Activated T-helper 1 cell treated with anti-CD3 and anti-CD28 coated beads, Interleukin-12 subunit alpha, Interleukin-12 subunit beta, Interleukin-2, Interleukin-4 antibody, amounts not matched to agents 30 ng/mL and 10 ng/mL and 1 ng/mL, durations not matched to agents 14 hours and 24 hours and 36 hours (primary cell): ENCODE data around the gene RARA. TPM values are rescaled to one million over a fixed set of nuclear protein-coding genes. Genes with fewer than 3 reads are reported as not detected.

Source experiments
- DNase-seq: peaks from one replicate; pipeline ENCODE4 v3.0.0; 2021; ENCODE audit warnings: low spot score
- H3K27ac Mint-ChIP-seq: one replicate; pipeline ENCODE4 v1.8.0; 2021; ENCODE audit warnings: mild to moderate bottlenecking, mixed read lengths
- H3K27me3 Mint-ChIP-seq: one replicate; pipeline ENCODE4 v1.8.0; 2022; ENCODE audit warnings: mild to moderate bottlenecking, moderate library complexity, mixed read lengths; ENCODE audit not compliant: insufficient read depth
- H3K36me3 Mint-ChIP-seq: one replicate; pipeline ENCODE4 v1.8.0; 2021; ENCODE audit warnings: low read depth, mixed read lengths
- H3K4me1 Mint-ChIP-seq: one replicate; pipeline ENCODE4 v1.8.0; 2021; ENCODE audit warnings: low read depth, mixed read lengths
- H3K4me3 Mint-ChIP-seq: one replicate; pipeline ENCODE4 v1.8.0; 2021; ENCODE audit warnings: mild to moderate bottlenecking, moderate library complexity, mixed read lengths
- H3K9me3 Mint-ChIP-seq: one replicate; pipeline ENCODE4 v1.8.0; 2021; ENCODE audit warnings: mixed read lengths
- intact Hi-C: fragments of 100-400 bp; cut with micrococcal nuclease; formaldehyde crosslinking; loops from one replicate; pipeline ENCODE4 v1.15.1; 2024
- total RNA-seq: library from RNA; stranded (reverse); gene quantifications from 2 replicates; pipeline ENCODE4 v1.2.3, GENCODE V29; 2022

Gene RARA
- total RNA-seq, 1 donor from 2014 or later: 19.9 TPM

GRCh38 chr17:40328386-40328766 lies 19.4 kb downstream of the RARA start:
- peak overlapping the region; percentile 80 for H3K27ac Mint-ChIP-seq
- H3K9me3 Mint-ChIP-seq: no peaks in the 10 kb centered on the region
- intact Hi-C loops: loop anchor here (10.0 kb wide), 1 partner anchor 1336 kb away; no protein-coding TSS in a partner anchor
- peaks cover 89% of the 10 kb centered on the region for H3K4me1 Mint-ChIP-seq
- H3K36me3 Mint-ChIP-seq: peaks cover 17% of the 10 kb centered on the region
- H3K4me3 Mint-ChIP-seq: peak overlapping the region; percentile 29
- no peaks in the 10 kb centered on the region for H3K27me3 Mint-ChIP-seq
- DNase-seq: no peak

- H3K27me3 Mint-ChIP-seq: no peaks in the 10 kb centered on the region
- peak overlapping the region; percentile 79 for H3K27ac Mint-ChIP-seq
- intact Hi-C loops: loop anchor here (10.0 kb wide), 1 partner anchor 1335 kb away; no protein-coding TSS in a partner anchor
- H3K4me3 Mint-ChIP-seq: peak overlapping the region; percentile 31
- DNase-seq: no peak
- H3K4me1 Mint-ChIP-seq: peaks cover 92% of the 10 kb centered on the region
- H3K9me3 Mint-ChIP-seq: no peaks in the 10 kb centered on the region
- peaks cover 22% of the 10 kb centered on the region for H3K36me3 Mint-ChIP-seq
Measured at GRCh38 chr17:40329839-40330794, 21.1 kb downstream of the RARA start.

DNA sequence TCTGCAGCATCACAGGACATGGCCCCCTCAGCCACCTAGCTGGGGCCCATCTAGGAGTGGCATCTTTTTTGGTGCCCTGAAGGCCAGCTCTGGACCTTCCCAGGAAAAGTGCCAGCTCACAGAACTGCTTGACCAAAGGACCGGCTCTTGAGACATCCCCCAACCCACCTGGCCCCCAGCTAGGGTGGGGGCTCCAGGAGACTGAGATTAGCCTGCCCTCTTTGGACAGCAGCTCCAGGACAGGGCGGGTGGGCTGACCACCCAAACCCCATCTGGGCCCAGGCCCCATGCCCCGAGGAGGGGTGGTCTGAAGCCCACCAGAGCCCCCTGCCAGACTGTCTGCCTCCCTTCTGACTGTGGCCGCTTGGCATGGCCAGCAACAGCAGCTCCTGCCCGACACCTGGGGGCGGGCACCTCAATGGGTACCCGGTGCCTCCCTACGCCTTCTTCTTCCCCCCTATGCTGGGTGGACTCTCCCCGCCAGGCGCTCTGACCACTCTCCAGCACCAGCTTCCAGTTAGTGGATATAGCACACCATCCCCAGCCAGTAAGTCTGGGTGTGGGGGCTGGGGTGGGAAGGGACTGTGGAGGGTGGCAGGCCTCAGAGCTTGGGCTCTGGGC lies 22.0 kb downstream of the RARA start:
- Mint-ChIP-seq H3K36me3 (peaks cover 22% of the 10 kb centered on the region), H3K4me3 (peak overlapping the region; percentile 50), H3K4me1 (peaks cover 87% of the 10 kb centered on the region), H3K27me3 (no peaks in the 10 kb centered on the region), H3K9me3 (no peaks in the 10 kb centered on the region), H3K27ac (peak overlapping the region; percentile 79)
- intact Hi-C loops: no loop called here
- no peak for DNase-seq

GRCh38 chr17:40331743-40332641 lies 23.0 kb downstream of the RARA start:
- Mint-ChIP-seq H3K36me3 (peaks cover 22% of the 10 kb centered on the region), H3K27me3 (no peaks in the 10 kb centered on the region), H3K4me1 (peaks cover 80% of the 10 kb centered on the region), H3K27ac (peak overlapping the region; percentile 79), H3K4me3 (peak overlapping the region; percentile 50), H3K9me3 (no peaks in the 10 kb centered on the region)
- no peak for DNase-seq
- intact Hi-C loops: no loop called here

DNA sequence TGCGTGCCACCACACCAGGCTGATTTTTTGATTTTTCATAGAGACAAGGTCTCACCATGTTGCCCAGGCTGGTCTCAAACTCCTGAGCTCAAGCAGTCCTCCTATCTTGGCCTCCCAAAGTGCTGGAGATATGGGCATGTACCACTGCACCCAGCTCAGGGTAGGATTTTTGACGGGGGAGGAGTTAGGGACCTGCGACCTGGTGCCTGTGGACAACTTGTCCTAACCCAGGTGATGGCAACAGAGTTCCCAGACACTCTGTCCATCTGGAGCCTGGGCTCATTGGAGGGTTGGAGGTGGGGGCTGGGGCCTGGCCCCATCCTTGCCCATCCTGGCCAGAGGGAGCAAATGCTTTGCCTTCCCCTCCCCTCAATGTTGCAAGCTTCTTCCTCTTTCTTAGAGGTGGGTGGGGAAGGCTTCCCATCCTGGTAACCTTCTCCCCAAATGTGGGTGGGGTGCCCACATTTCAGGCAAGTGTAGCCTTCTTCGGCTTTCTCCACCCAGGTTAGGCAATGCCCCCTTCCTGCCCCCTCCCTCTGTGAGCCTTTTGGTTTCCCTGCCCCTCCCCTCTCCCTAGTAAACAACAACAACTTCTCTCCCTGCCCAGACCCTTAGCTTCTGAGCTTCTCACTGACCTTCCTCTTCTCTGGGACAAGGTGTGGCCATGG lies 24.9 kb downstream of the RARA start:
- H3K4me1 Mint-ChIP-seq: peaks cover 78% of the 10 kb centered on the region
- intact Hi-C loops: no loop called here
- no peaks in the 10 kb centered on the region for H3K27me3 Mint-ChIP-seq
- H3K4me3 Mint-ChIP-seq: peak overlapping the region; percentile 53
- peak overlapping the region; percentile 44 for H3K27ac Mint-ChIP-seq
- H3K9me3 Mint-ChIP-seq: no peaks in the 10 kb centered on the region
- no peak for DNase-seq
- peaks cover 28% of the 10 kb centered on the region for H3K36me3 Mint-ChIP-seq

DNA sequence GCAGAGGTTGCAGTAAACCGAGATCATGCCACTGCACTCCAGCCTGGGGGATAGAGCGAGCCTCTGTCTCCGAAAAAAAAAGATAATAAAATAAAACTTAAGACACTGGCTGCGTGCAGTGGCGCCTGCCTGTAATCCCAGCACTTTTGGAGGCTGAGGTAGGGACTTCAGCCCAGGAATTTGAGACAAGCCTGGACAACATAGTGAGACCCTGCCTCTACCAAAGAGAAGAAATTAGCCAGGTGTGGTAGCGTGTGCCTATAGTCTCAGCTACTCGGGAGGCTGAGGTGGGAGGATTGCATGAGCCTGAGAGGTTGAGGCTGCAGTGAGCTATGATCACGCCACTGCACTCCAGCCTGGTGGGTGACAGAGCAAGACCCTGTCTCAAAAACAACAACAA lies 26.6 kb downstream of the RARA start:
- no peaks in the 10 kb centered on the region for H3K27me3 Mint-ChIP-seq
- H3K9me3 Mint-ChIP-seq: no peaks in the 10 kb centered on the region
- peaks cover 79% of the 10 kb centered on the region for H3K4me1 Mint-ChIP-seq
- intact Hi-C loops: no loop called here
- DNase-seq: no peak
- no peak overlapping the region for H3K4me3 Mint-ChIP-seq
- peaks cover 35% of the 10 kb centered on the region for H3K36me3 Mint-ChIP-seq
- H3K27ac Mint-ChIP-seq: no peak overlapping the region

DNA sequence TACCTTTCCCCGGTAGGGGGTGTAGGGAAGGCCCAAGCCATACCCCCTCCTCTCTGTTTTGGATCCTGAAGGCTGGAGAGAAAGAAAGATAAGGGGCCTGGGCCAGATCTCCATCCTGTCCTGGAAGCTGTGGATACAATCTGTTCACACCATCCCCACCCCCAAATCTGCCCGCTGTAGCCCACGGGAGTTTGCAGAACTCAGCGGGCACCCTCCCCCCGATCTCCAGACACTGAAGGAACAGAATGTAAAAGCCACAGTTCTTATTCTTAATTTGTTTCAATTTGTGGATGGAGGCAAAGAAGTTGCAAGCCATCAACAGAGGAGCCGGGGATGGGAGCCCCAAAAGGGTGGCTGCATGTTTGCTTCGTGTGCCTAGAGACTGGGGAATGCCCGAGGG lies 28.4 kb downstream of the RARA start:
- Mint-ChIP-seq H3K27me3 (no peaks in the 10 kb centered on the region), H3K4me3 (no peak overlapping the region), H3K9me3 (no peaks in the 10 kb centered on the region), H3K36me3 (peaks cover 33% of the 10 kb centered on the region), H3K4me1 (peaks cover 73% of the 10 kb centered on the region), H3K27ac (no peak overlapping the region)
- intact Hi-C loops: no loop called here
- no peak for DNase-seq

DNA sequence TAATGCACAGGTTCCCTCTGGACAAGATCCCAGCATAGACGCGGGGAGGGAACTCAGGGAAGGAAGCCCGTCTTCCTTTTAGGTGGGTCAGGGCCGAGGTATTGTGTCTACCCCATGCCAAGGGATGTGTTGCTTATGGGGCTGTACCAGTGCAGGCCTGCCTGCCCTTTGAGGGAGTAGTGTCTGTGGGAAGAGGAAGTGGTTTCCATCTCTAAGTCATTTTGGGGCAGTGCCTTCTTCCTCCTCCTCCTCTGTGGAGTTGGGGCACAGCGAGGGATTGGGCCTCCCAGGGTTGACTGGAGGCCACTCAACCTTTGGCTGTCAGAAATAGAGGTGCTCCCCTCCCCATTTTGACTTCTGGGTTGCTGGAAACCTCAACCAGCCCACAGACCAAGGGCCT lies 29.1 kb downstream of the RARA start:
- no peak overlapping the region for H3K4me3 Mint-ChIP-seq
- intact Hi-C loops: no loop called here
- H3K27ac Mint-ChIP-seq: peak overlapping the region; percentile 58
- no peaks in the 10 kb centered on the region for H3K27me3 Mint-ChIP-seq
- H3K9me3 Mint-ChIP-seq: no peaks in the 10 kb centered on the region
- H3K36me3 Mint-ChIP-seq: peaks cover 31% of the 10 kb centered on the region
- DNase-seq: no peak
- peaks cover 71% of the 10 kb centered on the region for H3K4me1 Mint-ChIP-seq

DNA sequence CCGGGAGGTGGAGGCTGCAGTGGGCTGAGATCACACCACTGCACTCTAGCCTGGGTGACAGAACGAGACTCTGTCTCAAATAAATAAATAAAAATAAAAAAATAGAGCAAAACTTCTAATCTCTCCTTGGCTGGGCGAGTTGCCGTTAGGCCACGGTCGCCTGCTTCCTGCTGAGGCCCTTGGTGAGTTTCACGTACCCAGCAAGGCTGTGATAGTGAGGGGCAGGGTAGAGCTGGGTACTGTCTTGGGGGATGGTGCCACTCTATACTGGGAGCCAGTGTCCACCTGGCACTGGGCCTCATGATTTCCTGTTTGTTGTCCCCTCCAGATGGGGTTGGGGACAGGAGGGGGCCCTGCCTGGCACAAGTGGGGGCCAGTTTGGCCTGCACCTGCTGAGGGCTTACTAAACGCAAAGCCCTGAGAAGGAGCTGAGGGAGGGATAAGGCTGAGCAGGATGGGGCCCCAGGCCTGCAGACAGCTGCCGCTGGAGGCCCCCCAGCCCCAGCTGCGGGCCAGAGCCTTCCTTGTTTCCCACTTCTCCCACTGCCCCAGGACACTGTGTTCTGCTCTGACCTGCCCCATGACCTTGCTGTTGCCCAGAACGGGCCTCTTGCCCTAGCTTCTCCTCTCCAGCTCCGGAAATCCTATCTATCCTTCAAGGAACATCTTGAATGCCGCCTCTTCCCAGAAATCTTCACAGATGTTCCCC lies 30.1 kb downstream of the RARA start:
- Mint-ChIP-seq H3K27ac (no peak overlapping the region), H3K9me3 (no peaks in the 10 kb centered on the region), H3K36me3 (peaks cover 29% of the 10 kb centered on the region), H3K27me3 (no peaks in the 10 kb centered on the region), H3K4me3 (no peak overlapping the region), H3K4me1 (peaks cover 71% of the 10 kb centered on the region)
- no peak for DNase-seq
- intact Hi-C loops: no loop called here

- intact Hi-C loops: no loop called here
- peaks cover 26% of the 10 kb centered on the region for H3K36me3 Mint-ChIP-seq
- no peak overlapping the region for H3K4me3 Mint-ChIP-seq
- peaks cover 67% of the 10 kb centered on the region for H3K4me1 Mint-ChIP-seq
- H3K27ac Mint-ChIP-seq: peak overlapping the region; percentile 32
- no peaks in the 10 kb centered on the region for H3K27me3 Mint-ChIP-seq
- no peaks in the 10 kb centered on the region for H3K9me3 Mint-ChIP-seq
- DNase-seq: no peak
Measured at GRCh38 chr17:40340327-40340726, 31.3 kb downstream of the RARA start.

- Mint-ChIP-seq H3K4me3 (peak overlapping the region; percentile 77), H3K27me3 (no peaks in the 10 kb centered on the region), H3K36me3 (peaks cover 26% of the 10 kb centered on the region), H3K27ac (peak overlapping the region; percentile 86), H3K4me1 (peaks cover 69% of the 10 kb centered on the region), H3K9me3 (no peaks in the 10 kb centered on the region)
- peak; percentile 79 for DNase-seq
- intact Hi-C loops: loop anchor here (1.0 kb wide), 2 partner anchors 16 to 23 kb away; no protein-coding TSS in a partner anchor
Measured at GRCh38 chr17:40340880-40341807, 32.2 kb downstream of the RARA start.
